DOHH2 (cell line): ENCODE results near the gene LGALS9C.
"Not testable (repeated sequence)": the region's sequence is repeated elsewhere in the genome, so short reads cannot be mapped to it uniquely, and the experiment has no call there.

Experiments used
- EZH2phosphoT487 ChIP-seq: fragments of 200-600 bp; sonication (generic); IDR thresholded peaks from 2 replicates; pipeline ENCODE4 v1.6.1; 2017; ENCODE audit warnings: borderline replicate concordance, mild to moderate bottlenecking, antibody characterized with exemption, low read length, moderate library complexity, mixed read lengths
- TF ChIP-seq, protein P1 (sequence below): fragments of 200-600 bp; sonication (generic); IDR thresholded peaks from one replicate; pipeline ENCODE4 v1.5.1; 2014; ENCODE audit warnings: antibody characterized with exemption, mild to moderate bottlenecking, low read depth, low read length; ENCODE audit not compliant: poor library complexity, severe bottlenecking

- TF ChIP-seq, protein P1, sequence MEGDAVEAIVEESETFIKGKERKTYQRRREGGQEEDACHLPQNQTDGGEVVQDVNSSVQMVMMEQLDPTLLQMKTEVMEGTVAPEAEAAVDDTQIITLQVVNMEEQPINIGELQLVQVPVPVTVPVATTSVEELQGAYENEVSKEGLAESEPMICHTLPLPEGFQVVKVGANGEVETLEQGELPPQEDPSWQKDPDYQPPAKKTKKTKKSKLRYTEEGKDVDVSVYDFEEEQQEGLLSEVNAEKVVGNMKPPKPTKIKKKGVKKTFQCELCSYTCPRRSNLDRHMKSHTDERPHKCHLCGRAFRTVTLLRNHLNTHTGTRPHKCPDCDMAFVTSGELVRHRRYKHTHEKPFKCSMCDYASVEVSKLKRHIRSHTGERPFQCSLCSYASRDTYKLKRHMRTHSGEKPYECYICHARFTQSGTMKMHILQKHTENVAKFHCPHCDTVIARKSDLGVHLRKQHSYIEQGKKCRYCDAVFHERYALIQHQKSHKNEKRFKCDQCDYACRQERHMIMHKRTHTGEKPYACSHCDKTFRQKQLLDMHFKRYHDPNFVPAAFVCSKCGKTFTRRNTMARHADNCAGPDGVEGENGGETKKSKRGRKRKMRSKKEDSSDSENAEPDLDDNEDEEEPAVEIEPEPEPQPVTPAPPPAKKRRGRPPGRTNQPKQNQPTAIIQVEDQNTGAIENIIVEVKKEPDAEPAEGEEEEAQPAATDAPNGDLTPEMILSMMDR = not testable (repeated sequence)
- TF ChIP-seq EZH2phosphoT487 = not testable (repeated sequence)
Observed at GRCh38 chr17:18470345-18470930, 6.2 kb upstream of the LGALS9C start.
